Gastrocnemius medialis (tissue), 4 donors: ENCODE results near the gene PTK7.

Experiments
- CTCF ChIP-seq, 5 experiments: fragments of 450-650 bp in 3 of 5; fragments of 200-600 bp in 2 of 5; sonication (generic) in 2 of 5; IDR thresholded peaks in 4 of 5; conservative IDR thresholded peaks in 1 of 5; 1 replicate in 4 of 5; 2 replicates in 1 of 5; pipeline ENCODE4 v1.5.1; 2016 to 2019; ENCODE audit warnings: antibody characterized with exemption in 5 of 5, mild to moderate bottlenecking in 3 of 5, moderate library complexity in 3 of 5
- POLR2A ChIP-seq, 2 donors: fragments of 450-650 bp; IDR thresholded peaks; one replicate each; pipeline ENCODE4 v1.6.1; 2017; ENCODE audit warnings: antibody characterized with exemption in 2 of 2, mild to moderate bottlenecking in 2 of 2, moderate library complexity in 2 of 2

GRCh38 chr6:43129434-43130194 lies 53.5 kb downstream of the PTK7 start:
- TF ChIP-seq CTCF (IDR thresholded peaks at IDR 0.05 in 4 of 5, conservative IDR thresholded peaks at IDR 0.05 in 1 of 5), result peak in 3 of 5 experiments; percentile 20 to 32 (median 31)
- no peak for TF ChIP-seq POLR2A (IDR thresholded peaks at IDR 0.05)
